ENCODE data around the gene ZNF823. TPM values are rescaled to one million over a fixed set of nuclear protein-coding genes. Genes with fewer than 3 reads are reported as not detected.

The ZNF823 gene
- total and polyA plus RNA-seq, 2 experiments from 2014 or later, result 3.4 to 10.4 TPM

DNA sequence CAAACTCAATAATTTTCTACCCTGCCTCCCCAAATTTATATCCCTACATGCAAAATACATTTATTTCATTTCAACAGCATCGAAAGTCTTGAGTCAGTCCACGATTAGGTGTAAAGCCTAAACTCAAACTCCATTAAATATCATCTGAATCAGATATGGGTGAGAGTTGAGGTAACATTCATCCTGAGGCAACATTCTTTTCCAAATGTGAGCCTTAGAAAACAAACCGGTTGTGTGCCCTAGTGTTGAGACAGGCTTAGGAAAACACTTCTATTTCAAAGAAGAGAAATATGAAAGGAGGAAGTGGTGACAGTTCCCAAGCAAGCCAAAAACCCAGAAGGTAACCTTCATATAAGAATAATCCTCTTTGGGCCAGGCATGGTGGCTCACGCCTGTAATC lies 15.9 kb upstream of the ZNF823 start:
- WGBS (ENCODE audit: low lambda C conversion rate, missing lambda C conversion rate), result 80% methylated on average over 4 of the region's 4 CpGs
- Histone ChIP-seq H3K36me3 (replicated peaks; ENCODE audit: insufficient read depth, low read depth) (no peaks in the 10 kb centered on the region), H3K79me2 (no peaks in the 10 kb centered on the region), H4K20me1 (ENCODE audit: insufficient read depth, poor library complexity, severe bottlenecking) (no peaks in the 10 kb centered on the region), H3K4me3 (no peak overlapping the region), H3K9me3 (ENCODE audit: low read depth) (peaks cover 8% of the 10 kb centered on the region), H3K4me2 (no peak overlapping the region), H3K27me3 (no peaks in the 10 kb centered on the region), H3K27ac (no peak overlapping the region), H3K9me2 (replicated peaks; ENCODE audit: insufficient read depth) (no peaks in the 10 kb centered on the region), H2AFZ (no peak overlapping the region), H3K4me1 (ENCODE audit: insufficient read depth) (no peaks in the 10 kb centered on the region)
- TF ChIP-seq EZH2 (IDR thresholded peaks at IDR 0.05; ENCODE audit: borderline replicate concordance), result no peak
- TF ChIP-seq, protein P1, sequence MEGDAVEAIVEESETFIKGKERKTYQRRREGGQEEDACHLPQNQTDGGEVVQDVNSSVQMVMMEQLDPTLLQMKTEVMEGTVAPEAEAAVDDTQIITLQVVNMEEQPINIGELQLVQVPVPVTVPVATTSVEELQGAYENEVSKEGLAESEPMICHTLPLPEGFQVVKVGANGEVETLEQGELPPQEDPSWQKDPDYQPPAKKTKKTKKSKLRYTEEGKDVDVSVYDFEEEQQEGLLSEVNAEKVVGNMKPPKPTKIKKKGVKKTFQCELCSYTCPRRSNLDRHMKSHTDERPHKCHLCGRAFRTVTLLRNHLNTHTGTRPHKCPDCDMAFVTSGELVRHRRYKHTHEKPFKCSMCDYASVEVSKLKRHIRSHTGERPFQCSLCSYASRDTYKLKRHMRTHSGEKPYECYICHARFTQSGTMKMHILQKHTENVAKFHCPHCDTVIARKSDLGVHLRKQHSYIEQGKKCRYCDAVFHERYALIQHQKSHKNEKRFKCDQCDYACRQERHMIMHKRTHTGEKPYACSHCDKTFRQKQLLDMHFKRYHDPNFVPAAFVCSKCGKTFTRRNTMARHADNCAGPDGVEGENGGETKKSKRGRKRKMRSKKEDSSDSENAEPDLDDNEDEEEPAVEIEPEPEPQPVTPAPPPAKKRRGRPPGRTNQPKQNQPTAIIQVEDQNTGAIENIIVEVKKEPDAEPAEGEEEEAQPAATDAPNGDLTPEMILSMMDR (IDR thresholded peaks at IDR 0.05; ENCODE audit: poor library complexity), result no peak
- no peak for TF ChIP-seq EZH2phosphoT487 (IDR thresholded peaks at IDR 0.05; ENCODE audit: low read depth, severe bottlenecking, unreplicated experiment)
- no peak for DNase-seq (ENCODE audit: low spot score)

DNA sequence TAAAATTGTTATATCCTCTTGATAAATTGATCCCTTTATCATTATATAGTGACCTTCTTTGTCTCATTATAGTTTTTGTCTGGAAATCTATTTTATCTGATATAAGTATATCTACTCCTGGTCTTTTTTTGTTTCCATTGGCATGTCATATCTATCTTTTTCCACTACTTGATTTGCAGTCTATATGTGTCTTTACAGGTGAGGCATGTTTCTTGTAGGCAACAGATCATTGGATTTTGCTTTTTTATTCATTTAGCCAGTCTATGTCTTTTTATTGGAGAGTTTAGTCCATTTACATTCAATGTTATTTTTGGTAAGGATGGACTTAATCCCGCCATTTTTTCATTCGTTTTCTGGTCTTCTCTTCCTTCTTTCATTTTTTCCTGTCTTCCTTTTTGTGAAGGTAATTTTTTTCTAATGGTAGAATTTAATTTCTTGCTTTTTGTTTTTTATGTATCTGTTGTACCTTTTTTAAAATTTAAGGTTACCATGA lies 13.5 kb upstream of the ZNF823 start:
- no peak overlapping the region for H3K27ac ChIP-seq
- H4K20me1 ChIP-seq (ENCODE audit: insufficient read depth, poor library complexity, severe bottlenecking), result no peaks in the 10 kb centered on the region
- peaks cover 8% of the 10 kb centered on the region for H3K9me3 ChIP-seq (ENCODE audit: low read depth)
- no peak overlapping the region for H3K4me2 ChIP-seq
- H3K79me2 ChIP-seq, result no peaks in the 10 kb centered on the region
- H3K36me3 ChIP-seq (replicated peaks; ENCODE audit: insufficient read depth, low read depth), result no peaks in the 10 kb centered on the region
- H3K4me1 ChIP-seq (ENCODE audit: insufficient read depth), result no peaks in the 10 kb centered on the region
- TF ChIP-seq EZH2 (IDR thresholded peaks at IDR 0.05; ENCODE audit: borderline replicate concordance) (no peak), EZH2phosphoT487 (IDR thresholded peaks at IDR 0.05; ENCODE audit: low read depth, severe bottlenecking, unreplicated experiment) (no peak)
- TF ChIP-seq, protein P1 (IDR thresholded peaks at IDR 0.05; ENCODE audit: poor library complexity), result no peak
- no peak overlapping the region for H3K4me3 ChIP-seq
- 72% methylated on average over 2 of the region's 2 CpGs for WGBS (ENCODE audit: low lambda C conversion rate, missing lambda C conversion rate)
- no peak for DNase-seq (ENCODE audit: low spot score)
- H2AFZ ChIP-seq, result no peak overlapping the region
- no peaks in the 10 kb centered on the region for H3K9me2 ChIP-seq (replicated peaks; ENCODE audit: insufficient read depth)
- H3K27me3 ChIP-seq, result no peaks in the 10 kb centered on the region

- H3K9me2 ChIP-seq (replicated peaks; ENCODE audit: insufficient read depth), result no peaks in the 10 kb centered on the region
Measured at GRCh38 chr19:11749751-11750150, 11.0 kb upstream of the ZNF823 start.

More at GRCh38 chr19:11749751-11750150, 11.0 kb upstream of the ZNF823 start:
- H3K4me2 ChIP-seq, result no peak overlapping the region
- 48% methylated on average over 2 of the region's 2 CpGs for WGBS (ENCODE audit: low lambda C conversion rate, missing lambda C conversion rate)
- TF ChIP-seq EZH2 (IDR thresholded peaks at IDR 0.05; ENCODE audit: borderline replicate concordance), result no peak
- TF ChIP-seq, protein P1 (IDR thresholded peaks at IDR 0.05; ENCODE audit: poor library complexity), result no peak
- no peak for TF ChIP-seq EZH2phosphoT487 (IDR thresholded peaks at IDR 0.05; ENCODE audit: low read depth, severe bottlenecking, unreplicated experiment)
- H3K36me3 ChIP-seq (replicated peaks; ENCODE audit: insufficient read depth, low read depth), result no peaks in the 10 kb centered on the region
- no peaks in the 10 kb centered on the region for H3K79me2 ChIP-seq
- H4K20me1 ChIP-seq (ENCODE audit: insufficient read depth, poor library complexity, severe bottlenecking), result no peaks in the 10 kb centered on the region
- H2AFZ ChIP-seq, result no peak overlapping the region
- H3K4me3 ChIP-seq, result no peak overlapping the region
- H3K9me3 ChIP-seq (ENCODE audit: low read depth), result peaks cover 3% of the 10 kb centered on the region
- no peaks in the 10 kb centered on the region for H3K27me3 ChIP-seq
- no peak for DNase-seq (ENCODE audit: low spot score)
- H3K27ac ChIP-seq, result no peak overlapping the region
- H3K4me1 ChIP-seq (ENCODE audit: insufficient read depth), result no peaks in the 10 kb centered on the region

Data from hepatocyte (in vitro differentiated cells).